ENCODE measurements around the gene AHSG. TPM values are rescaled to one million over a fixed set of nuclear protein-coding genes. Genes with fewer than 3 reads are reported as not detected.
"Not testable (repeated sequence)": the region's sequence is repeated elsewhere in the genome, so short reads cannot be mapped to it uniquely, and the experiment has no call there.

AHSG gene
- total and polyA plus RNA-seq, 2 donors, result 0.23 to 0.33 TPM

DNA sequence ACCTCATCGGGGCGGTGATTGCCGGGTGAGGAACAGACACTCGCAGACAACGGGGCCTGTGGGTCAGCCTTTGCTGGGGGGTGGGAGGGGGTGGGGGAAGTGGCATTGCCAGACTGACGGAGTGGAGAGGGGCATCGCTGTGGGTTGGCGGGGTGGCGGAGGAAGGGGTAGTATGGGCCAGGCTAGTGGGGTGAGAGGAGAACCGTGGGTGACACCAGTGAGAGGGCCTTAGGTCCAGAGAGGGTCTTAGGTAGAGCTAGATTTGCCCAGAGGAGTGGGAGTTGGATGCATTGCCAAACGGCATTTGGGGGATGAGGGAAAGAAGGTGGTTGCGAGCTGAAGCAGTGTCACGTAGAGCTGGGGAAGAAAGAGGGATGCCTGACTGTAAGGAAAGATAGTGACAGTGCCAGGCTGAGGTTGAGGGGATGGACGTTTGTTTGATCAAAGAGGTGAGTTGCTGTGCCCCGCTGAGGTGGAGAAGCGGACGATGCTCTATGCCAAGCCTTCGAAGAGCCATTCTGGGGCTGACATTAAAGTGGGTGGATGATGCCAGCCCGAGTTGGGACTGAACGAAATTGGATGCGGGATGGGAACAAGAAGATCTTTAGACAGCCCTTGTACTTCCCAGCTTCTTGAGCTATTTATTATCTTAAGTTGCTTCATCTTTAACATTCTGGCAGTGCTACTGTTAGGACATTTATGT lies 41.8 kb upstream of the AHSG start:
- Histone ChIP-seq H3K27ac (ENCODE audit: low read depth in 1 of 2, low read length in 1 of 2) (peak overlapping the region; percentile 84 to 88), H3K27me3 (ENCODE audit: control insufficient read depth in 2 of 2, insufficient read depth in 1 of 2, low read length in 1 of 2) (no peaks in the 10 kb centered on the region), H3K9me3 (ENCODE audit: control insufficient read depth in 2 of 2, insufficient read depth in 1 of 2, low read length in 1 of 2) (no peaks in the 10 kb centered on the region), H3K4me1 (ENCODE audit: control insufficient read depth in 2 of 2, insufficient read depth in 2 of 2, low read length in 2 of 2) (peaks cover 19 to 27% of the 10 kb centered on the region in 2 donors), H3K36me3 (ENCODE audit: control insufficient read depth in 2 of 2, insufficient read depth in 2 of 2, low read length in 1 of 2) (peaks cover 5 to 26% of the 10 kb centered on the region in 2 donors), H3K4me3 (ENCODE audit: low read length in 2 of 2) (peak overlapping the region; percentile 76 to 90)
- WGBS, result 11% methylated on average over 21 of the region's 21 CpGs
- no peak for DNase-seq (ENCODE audit: low read depth in 6 of 9, low spot score in 9 of 9)

DNA sequence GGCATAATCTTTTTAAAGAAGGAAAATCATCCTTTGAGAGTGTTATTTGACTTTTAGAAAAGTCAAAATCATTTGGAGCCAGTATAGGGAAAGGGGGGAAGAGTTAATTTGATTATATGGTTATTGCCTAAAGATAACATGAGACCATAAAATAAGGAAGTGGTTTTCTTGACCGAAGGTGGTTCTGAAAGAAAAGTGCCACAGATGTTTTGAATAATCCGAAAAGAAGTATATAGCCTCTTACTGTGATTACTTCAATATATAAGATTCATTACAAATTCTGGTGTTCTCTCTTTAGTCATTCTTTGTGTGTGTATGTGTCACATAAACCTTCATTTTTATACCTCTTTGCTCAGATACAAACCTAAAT lies 41.2 kb upstream of the AHSG start:
- H3K27ac ChIP-seq (ENCODE audit: low read depth in 1 of 2, low read length in 1 of 2), result no peak overlapping the region
- H3K4me3 ChIP-seq (ENCODE audit: low read length in 2 of 2), result peak overlapping the region; percentile 76 to 90
- H3K9me3 ChIP-seq (ENCODE audit: control insufficient read depth in 2 of 2, insufficient read depth in 1 of 2, low read length in 1 of 2), result no peaks in the 10 kb centered on the region
- DNase-seq (ENCODE audit: low read depth in 6 of 9, low spot score in 9 of 9), result no peak
- WGBS, result 7% methylated on average over 2 of the region's 2 CpGs
- peaks cover 15 to 21% of the 10 kb centered on the region in 2 donors for H3K4me1 ChIP-seq (ENCODE audit: control insufficient read depth in 2 of 2, insufficient read depth in 2 of 2, low read length in 2 of 2)
- H3K36me3 ChIP-seq (ENCODE audit: control insufficient read depth in 2 of 2, insufficient read depth in 2 of 2, low read length in 1 of 2), result peaks cover 7 to 32% of the 10 kb centered on the region in 2 donors
- no peaks in the 10 kb centered on the region for H3K27me3 ChIP-seq (ENCODE audit: control insufficient read depth in 2 of 2, insufficient read depth in 1 of 2, low read length in 1 of 2)

DNA sequence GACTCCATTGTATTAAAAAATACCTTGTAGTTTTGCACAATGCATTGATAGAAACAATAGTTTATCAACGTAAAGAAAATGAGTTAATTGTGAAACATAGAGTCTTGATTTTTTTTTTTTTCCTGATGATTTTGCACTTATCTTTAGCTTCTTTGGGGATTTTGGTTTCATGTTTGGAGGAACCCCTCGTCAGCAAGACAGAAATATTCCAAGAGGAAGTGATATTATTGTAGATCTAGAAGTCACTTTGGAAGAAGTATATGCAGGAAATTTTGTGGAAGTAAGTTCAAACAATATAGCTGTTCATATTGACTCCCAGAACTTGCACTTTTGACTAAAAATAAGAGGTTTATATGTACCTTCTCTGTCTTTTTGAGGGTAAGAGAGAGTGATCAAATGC lies 35.3 kb upstream of the AHSG start:
- WGBS, result 95% methylated on average over 2 of the region's 2 CpGs
- Histone ChIP-seq H3K36me3 (ENCODE audit: control insufficient read depth in 2 of 2, insufficient read depth in 2 of 2, low read length in 1 of 2) (peaks cover 18 to 68% of the 10 kb centered on the region in 2 donors), H3K9me3 (ENCODE audit: control insufficient read depth in 2 of 2, insufficient read depth in 1 of 2, low read length in 1 of 2) (no peaks in the 10 kb centered on the region), H3K27me3 (ENCODE audit: control insufficient read depth in 2 of 2, insufficient read depth in 1 of 2, low read length in 1 of 2) (no peaks in the 10 kb centered on the region), H3K4me3 (ENCODE audit: low read length in 2 of 2) (no peak overlapping the region), H3K27ac (ENCODE audit: low read depth in 1 of 2, low read length in 1 of 2) (no peak overlapping the region), H3K4me1 (ENCODE audit: control insufficient read depth in 2 of 2, insufficient read depth in 2 of 2, low read length in 2 of 2) (no peaks in the 10 kb centered on the region)
- no peak for DNase-seq (ENCODE audit: low read depth in 6 of 9, low spot score in 9 of 9)

DNA sequence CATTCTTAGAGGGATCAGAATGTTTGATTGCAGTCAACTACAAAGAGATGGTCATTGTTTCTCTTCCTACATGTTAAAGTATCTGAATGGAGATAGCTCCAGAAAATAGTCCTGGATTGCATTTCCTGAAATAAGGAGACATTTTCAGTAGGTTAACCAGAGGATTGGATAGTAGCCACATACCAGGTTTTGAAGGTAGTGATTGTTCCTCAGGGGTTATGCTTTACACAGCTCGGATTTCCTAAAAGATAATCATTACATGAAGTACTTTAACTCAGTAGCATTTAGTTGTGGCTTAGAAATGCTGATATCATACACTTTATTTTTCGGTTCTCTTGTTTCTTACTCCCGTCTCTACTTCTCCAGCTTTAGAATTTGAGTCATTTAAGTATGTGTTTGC lies 32.1 kb upstream of the AHSG start:
- no peak for DNase-seq (ENCODE audit: low read depth in 6 of 9, low spot score in 9 of 9)
- Histone ChIP-seq H3K4me3 (ENCODE audit: low read length in 2 of 2) (no peak overlapping the region), H3K9me3 (ENCODE audit: control insufficient read depth in 2 of 2, insufficient read depth in 1 of 2, low read length in 1 of 2) (no peaks in the 10 kb centered on the region), H3K27ac (ENCODE audit: low read depth in 1 of 2, low read length in 1 of 2) (no peak overlapping the region), H3K36me3 (ENCODE audit: control insufficient read depth in 2 of 2, insufficient read depth in 2 of 2, low read length in 1 of 2) (peaks cover 38 to 77% of the 10 kb centered on the region in 2 donors), H3K27me3 (ENCODE audit: control insufficient read depth in 2 of 2, insufficient read depth in 1 of 2, low read length in 1 of 2) (no peaks in the 10 kb centered on the region), H3K4me1 (ENCODE audit: control insufficient read depth in 2 of 2, insufficient read depth in 2 of 2, low read length in 2 of 2) (no peaks in the 10 kb centered on the region)
- WGBS, result 96% methylated on average over 3 of the region's 3 CpGs

DNA sequence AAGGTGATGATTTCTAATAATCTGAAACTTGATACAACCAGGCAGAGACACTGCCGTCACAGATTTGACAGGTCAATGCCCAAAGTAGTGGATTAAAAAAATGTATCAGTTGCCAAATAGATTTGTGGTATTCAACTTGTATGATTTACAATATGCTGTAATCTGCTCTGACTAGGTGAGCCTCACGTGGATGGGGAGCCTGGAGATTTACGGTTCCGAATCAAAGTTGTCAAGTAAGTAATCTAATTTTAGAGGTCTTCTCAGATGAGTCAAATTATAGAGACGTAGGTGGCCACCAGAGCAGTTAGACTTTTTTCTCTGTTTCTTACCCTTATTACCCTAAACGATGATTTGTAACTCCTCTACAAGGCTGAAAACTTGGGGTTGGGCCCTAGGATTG lies 30.3 kb upstream of the AHSG start:
- DNase-seq (ENCODE audit: low read depth in 6 of 9, low spot score in 9 of 9), result no peak
- H3K27me3 ChIP-seq (ENCODE audit: control insufficient read depth in 2 of 2, insufficient read depth in 1 of 2, low read length in 1 of 2), result no peaks in the 10 kb centered on the region
- H3K4me3 ChIP-seq (ENCODE audit: low read length in 2 of 2), result no peak overlapping the region
- H3K27ac ChIP-seq (ENCODE audit: low read depth in 1 of 2, low read length in 1 of 2), result no peak overlapping the region
- no peaks in the 10 kb centered on the region for H3K4me1 ChIP-seq (ENCODE audit: control insufficient read depth in 2 of 2, insufficient read depth in 2 of 2, low read length in 2 of 2)
- peaks cover 35 to 73% of the 10 kb centered on the region in 2 donors for H3K36me3 ChIP-seq (ENCODE audit: control insufficient read depth in 2 of 2, insufficient read depth in 2 of 2, low read length in 1 of 2)
- no peaks in the 10 kb centered on the region for H3K9me3 ChIP-seq (ENCODE audit: control insufficient read depth in 2 of 2, insufficient read depth in 1 of 2, low read length in 1 of 2)
- 98% methylated on average over 6 of the region's 6 CpGs for WGBS

DNA sequence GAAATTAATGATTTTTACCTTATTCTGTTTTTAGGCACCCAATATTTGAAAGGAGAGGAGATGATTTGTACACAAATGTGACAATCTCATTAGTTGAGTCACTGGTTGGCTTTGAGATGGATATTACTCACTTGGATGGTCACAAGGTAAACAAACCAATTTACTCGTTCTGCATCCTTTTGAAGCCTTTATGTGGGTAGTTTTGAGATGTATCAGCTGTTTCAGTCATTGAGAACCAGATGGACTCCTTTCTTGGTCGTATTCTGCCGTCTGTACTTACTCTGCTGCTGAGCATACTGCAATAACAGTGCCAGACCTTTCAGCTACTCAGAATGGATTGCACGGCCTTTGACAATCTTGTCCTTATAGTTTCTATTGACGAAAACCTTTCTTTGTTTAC lies 29.0 kb upstream of the AHSG start:
- no peaks in the 10 kb centered on the region for H3K27me3 ChIP-seq (ENCODE audit: control insufficient read depth in 2 of 2, insufficient read depth in 1 of 2, low read length in 1 of 2)
- 95% methylated on average over 5 of the region's 5 CpGs for WGBS
- H3K9me3 ChIP-seq (ENCODE audit: control insufficient read depth in 2 of 2, insufficient read depth in 1 of 2, low read length in 1 of 2), result no peaks in the 10 kb centered on the region
- DNase-seq (ENCODE audit: low read depth in 6 of 9, low spot score in 9 of 9), result no peak
- H3K27ac ChIP-seq (ENCODE audit: low read depth in 1 of 2, low read length in 1 of 2), result no peak overlapping the region
- no peak overlapping the region for H3K4me3 ChIP-seq (ENCODE audit: low read length in 2 of 2)
- no peaks in the 10 kb centered on the region for H3K4me1 ChIP-seq (ENCODE audit: control insufficient read depth in 2 of 2, insufficient read depth in 2 of 2, low read length in 2 of 2)
- H3K36me3 ChIP-seq (ENCODE audit: control insufficient read depth in 2 of 2, insufficient read depth in 2 of 2, low read length in 1 of 2), result peaks cover 35 to 68% of the 10 kb centered on the region in 2 donors

DNA sequence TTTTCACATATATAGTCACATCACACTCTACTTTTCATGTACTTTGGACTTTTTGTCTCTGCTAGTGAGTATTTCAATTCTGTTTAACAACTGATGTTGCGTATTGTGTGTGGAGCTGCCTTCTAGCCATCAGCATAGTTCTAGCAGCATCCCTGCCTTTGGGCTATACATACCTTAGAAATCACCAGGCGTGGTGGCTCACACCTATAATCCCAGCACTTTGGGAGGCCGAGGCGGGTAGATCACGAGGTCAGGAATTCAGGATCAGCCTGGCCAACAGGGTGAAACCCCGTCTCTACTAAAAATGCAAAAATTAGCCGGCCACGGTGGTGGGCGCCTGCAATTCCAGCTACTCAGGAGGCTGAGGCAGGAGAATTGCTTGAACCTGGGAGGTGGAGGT lies 26.6 kb upstream of the AHSG start:
- H3K27me3 ChIP-seq (ENCODE audit: control insufficient read depth in 2 of 2, insufficient read depth in 1 of 2, low read length in 1 of 2); DNase-seq (ENCODE audit: low read depth in 6 of 9, low spot score in 9 of 9); H3K4me3 ChIP-seq (ENCODE audit: low read length in 2 of 2); H3K27ac ChIP-seq (ENCODE audit: low read depth in 1 of 2, low read length in 1 of 2); H3K9me3 ChIP-seq (ENCODE audit: control insufficient read depth in 2 of 2, insufficient read depth in 1 of 2, low read length in 1 of 2); H3K4me1 ChIP-seq (ENCODE audit: control insufficient read depth in 2 of 2, insufficient read depth in 2 of 2, low read length in 2 of 2): not testable (repeated sequence)
- WGBS, result 88% methylated on average over 9 of the region's 9 CpGs
- peaks cover 26 to 47% of the 10 kb centered on the region in 2 donors for H3K36me3 ChIP-seq (ENCODE audit: control insufficient read depth in 2 of 2, insufficient read depth in 2 of 2, low read length in 1 of 2)

DNA sequence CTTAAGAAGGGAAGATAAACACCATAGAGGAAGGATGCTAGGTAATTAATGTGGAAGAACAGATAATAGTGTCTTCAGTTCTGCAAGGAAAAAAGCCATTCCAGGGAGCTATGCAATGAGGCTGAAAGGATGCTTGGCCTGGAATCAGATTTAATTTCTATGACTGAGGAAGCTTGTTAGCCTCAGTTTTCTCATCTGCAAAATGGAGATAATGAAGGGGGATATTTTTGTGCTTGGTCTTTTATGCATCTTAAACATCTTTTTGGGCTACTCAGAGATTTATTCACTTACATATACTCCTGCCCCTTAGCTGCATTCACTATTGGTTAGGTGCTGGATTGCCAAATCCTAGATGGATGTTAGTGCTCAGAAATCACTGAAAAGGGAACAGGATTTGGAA lies 25.7 kb upstream of the AHSG start:
- no peak for DNase-seq (ENCODE audit: low read depth in 6 of 9, low spot score in 9 of 9)
- Histone ChIP-seq H3K9me3 (ENCODE audit: control insufficient read depth in 2 of 2, insufficient read depth in 1 of 2, low read length in 1 of 2) (no peaks in the 10 kb centered on the region), H3K27me3 (ENCODE audit: control insufficient read depth in 2 of 2, insufficient read depth in 1 of 2, low read length in 1 of 2) (no peaks in the 10 kb centered on the region), H3K27ac (ENCODE audit: low read depth in 1 of 2, low read length in 1 of 2) (no peak overlapping the region), H3K36me3 (ENCODE audit: control insufficient read depth in 2 of 2, insufficient read depth in 2 of 2, low read length in 1 of 2) (peaks cover 24 to 39% of the 10 kb centered on the region in 2 donors), H3K4me1 (ENCODE audit: control insufficient read depth in 2 of 2, insufficient read depth in 2 of 2, low read length in 2 of 2) (no peaks in the 10 kb centered on the region), H3K4me3 (ENCODE audit: low read length in 2 of 2) (no peak overlapping the region)

DNA sequence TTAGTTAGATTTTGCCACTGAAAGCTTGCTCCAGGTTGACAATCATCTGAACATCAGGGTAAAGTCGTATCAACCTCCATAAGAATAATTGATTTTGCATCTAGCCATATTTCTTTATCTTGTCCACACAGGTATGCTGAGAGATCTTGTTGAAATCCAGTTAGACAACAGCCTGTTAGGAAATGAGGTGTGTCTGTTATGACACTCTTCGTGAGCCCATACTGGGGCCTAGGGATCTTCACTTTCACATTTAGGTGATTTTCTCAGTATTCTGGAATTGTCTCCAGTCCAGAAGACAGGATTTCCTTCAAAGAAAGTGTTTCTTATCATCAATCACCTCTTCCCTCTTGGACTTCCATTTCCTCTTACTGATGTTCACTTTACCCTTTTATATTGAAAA lies 24.2 kb upstream of the AHSG start:
- H3K27me3 ChIP-seq (ENCODE audit: control insufficient read depth in 2 of 2, insufficient read depth in 1 of 2, low read length in 1 of 2), result no peaks in the 10 kb centered on the region
- H3K27ac ChIP-seq (ENCODE audit: low read depth in 1 of 2, low read length in 1 of 2), result no peak overlapping the region
- WGBS, result 96% methylated on average over 2 of the region's 2 CpGs
- H3K36me3 ChIP-seq (ENCODE audit: control insufficient read depth in 2 of 2, insufficient read depth in 2 of 2, low read length in 1 of 2), result peaks cover 17 to 26% of the 10 kb centered on the region in 2 donors
- no peak for DNase-seq (ENCODE audit: low read depth in 6 of 9, low spot score in 9 of 9)
- H3K4me1 ChIP-seq (ENCODE audit: control insufficient read depth in 2 of 2, insufficient read depth in 2 of 2, low read length in 2 of 2), result no peaks in the 10 kb centered on the region
- H3K4me3 ChIP-seq (ENCODE audit: low read length in 2 of 2), result no peak overlapping the region
- H3K9me3 ChIP-seq (ENCODE audit: control insufficient read depth in 2 of 2, insufficient read depth in 1 of 2, low read length in 1 of 2), result no peaks in the 10 kb centered on the region
